Activated T-helper 1 cell treated with anti-CD3 and anti-CD28 coated beads, Interleukin-12 subunit alpha, Interleukin-12 subunit beta, Interleukin-2, Interleukin-4 antibody, amounts not matched to agents 30 ng/mL and 10 ng/mL and 1 ng/mL, durations not matched to agents 14 hours and 24 hours and 36 hours (primary cell): Measurements from ENCODE around the gene IFI30. TPM values are rescaled to one million over a fixed set of nuclear protein-coding genes. Genes with fewer than 3 reads are reported as not detected.

Source experiments
- DNase-seq: peaks from one replicate; pipeline ENCODE4 v3.0.0; 2021; ENCODE audit warnings: low spot score
- H3K27ac Mint-ChIP-seq: one replicate; pipeline ENCODE4 v1.8.0; 2021; ENCODE audit warnings: mild to moderate bottlenecking, mixed read lengths
- H3K27me3 Mint-ChIP-seq: one replicate; pipeline ENCODE4 v1.8.0; 2022; ENCODE audit warnings: mild to moderate bottlenecking, moderate library complexity, mixed read lengths; ENCODE audit not compliant: insufficient read depth
- H3K36me3 Mint-ChIP-seq: one replicate; pipeline ENCODE4 v1.8.0; 2021; ENCODE audit warnings: low read depth, mixed read lengths
- H3K4me1 Mint-ChIP-seq: one replicate; pipeline ENCODE4 v1.8.0; 2021; ENCODE audit warnings: low read depth, mixed read lengths
- H3K4me3 Mint-ChIP-seq: one replicate; pipeline ENCODE4 v1.8.0; 2021; ENCODE audit warnings: mild to moderate bottlenecking, moderate library complexity, mixed read lengths
- H3K9me3 Mint-ChIP-seq: one replicate; pipeline ENCODE4 v1.8.0; 2021; ENCODE audit warnings: mixed read lengths
- intact Hi-C: fragments of 100-400 bp; cut with micrococcal nuclease; formaldehyde crosslinking; loops from one replicate; pipeline ENCODE4 v1.15.1; 2024
- total RNA-seq: library from RNA; stranded (reverse); gene quantifications from 2 replicates; pipeline ENCODE4 v1.2.3, GENCODE V29; 2022

Gene IFI30
- total RNA-seq, 1 donor from 2014 or later, result 49.9 TPM

- H3K27ac Mint-ChIP-seq, result no peak overlapping the region
- H3K27me3 Mint-ChIP-seq, result no peaks in the 10 kb centered on the region
- DNase-seq, result no peak
- H3K9me3 Mint-ChIP-seq, result no peaks in the 10 kb centered on the region
- no peaks in the 10 kb centered on the region for H3K36me3 Mint-ChIP-seq
- H3K4me3 Mint-ChIP-seq, result no peak overlapping the region
- peaks cover 20% of the 10 kb centered on the region for H3K4me1 Mint-ChIP-seq
- intact Hi-C loops, result loop anchor here (5.0 kb wide), 3 partner anchors 42 to 352 kb away; partner anchors contain the start of genes FKBP8 and SSBP4
Measured at GRCh38 chr19:18190278-18190677, 16.7 kb downstream of the IFI30 start.

GRCh38 chr19:18191640-18192062, 18.0 kb downstream of the IFI30 start:
- no peaks in the 10 kb centered on the region for H3K27me3 Mint-ChIP-seq
- H3K27ac Mint-ChIP-seq, result peak overlapping the region; percentile 90
- H3K4me1 Mint-ChIP-seq, result peaks cover 20% of the 10 kb centered on the region
- DNase-seq, result no peak
- H3K4me3 Mint-ChIP-seq, result peak overlapping the region; percentile 83
- no peaks in the 10 kb centered on the region for H3K9me3 Mint-ChIP-seq
- no peaks in the 10 kb centered on the region for H3K36me3 Mint-ChIP-seq
- intact Hi-C loops, result loop anchor here (1.0 to 5.0 kb wide), 9 partner anchors 18 to 351 kb away; partner anchors contain the start of genes FKBP8, IFI30, JUND and LSM4

- Mint-ChIP-seq H3K27ac (peak within 1 kb of the TSS; percentile 90), H3K36me3 (no peaks in the 10 kb centered on the region), H3K9me3 (no peaks in the 10 kb centered on the region), H3K4me1 (peaks cover 20% of the 10 kb centered on the region), H3K4me3 (peak within 1 kb of the TSS; percentile 83), H3K27me3 (no peaks in the 10 kb centered on the region)
- peak; percentile 99 for DNase-seq
- intact Hi-C loops, result loop anchor here (1.0 to 5.0 kb wide), 12 partner anchors 11 to 349 kb away; partner anchors contain the start of genes ELL, FKBP8, IFI30 and JUND
Measured at GRCh38 chr19:18192673-18193387, 19.2 kb downstream of the IFI30 start, which contains the start of gene MPV17L2. Gene MPV17L2, plus strand, starts transcription at chr19:18193218. Its CDS starts 64 bp downstream, at chr19:18193282.

GRCh38 chr19:18193388-18194180, 20.0 kb downstream of the IFI30 start:
- H3K36me3 Mint-ChIP-seq, result peaks cover 7% of the 10 kb centered on the region
- peaks cover 20% of the 10 kb centered on the region for H3K4me1 Mint-ChIP-seq
- no peak for DNase-seq
- intact Hi-C loops, result loop anchor here (1.0 to 5.0 kb wide), 8 partner anchors 11 to 443 kb away; partner anchors contain the start of genes ELL, FKBP8, JUND and RAB3A
- no peaks in the 10 kb centered on the region for H3K27me3 Mint-ChIP-seq
- H3K9me3 Mint-ChIP-seq, result no peaks in the 10 kb centered on the region
- peak overlapping the region; percentile 90 for H3K27ac Mint-ChIP-seq
- peak overlapping the region; percentile 83 for H3K4me3 Mint-ChIP-seq

GRCh38 chr19:18194181-18194530, 20.5 kb downstream of the IFI30 start:
- Mint-ChIP-seq H3K27me3 (no peaks in the 10 kb centered on the region), H3K4me1 (peaks cover 20% of the 10 kb centered on the region), H3K9me3 (no peaks in the 10 kb centered on the region), H3K36me3 (peaks cover 8% of the 10 kb centered on the region), H3K4me3 (peak overlapping the region; percentile 83), H3K27ac (no peak overlapping the region)
- intact Hi-C loops, result loop anchor here (1.0 to 5.0 kb wide), 4 partner anchors 38 to 442 kb away; partner anchors contain the start of genes FKBP8 and SSBP4
- no peak for DNase-seq

GRCh38 chr19:18194554-18195238, 21.1 kb downstream of the IFI30 start:
- peaks cover 9% of the 10 kb centered on the region for H3K36me3 Mint-ChIP-seq
- peak overlapping the region; percentile 44 for H3K27ac Mint-ChIP-seq
- H3K27me3 Mint-ChIP-seq, result no peaks in the 10 kb centered on the region
- peak overlapping the region; percentile 83 for H3K4me3 Mint-ChIP-seq
- intact Hi-C loops, result loop anchor here (1.0 to 5.0 kb wide), 4 partner anchors 38 to 442 kb away; partner anchors contain the start of genes FKBP8 and SSBP4
- H3K9me3 Mint-ChIP-seq, result no peaks in the 10 kb centered on the region
- peaks cover 20% of the 10 kb centered on the region for H3K4me1 Mint-ChIP-seq
- DNase-seq, result no peak

GRCh38 chr19:18196511-18196845, 22.9 kb downstream of the IFI30 start:
- DNase-seq, result no peak
- Mint-ChIP-seq H3K27me3 (no peaks in the 10 kb centered on the region), H3K36me3 (peaks cover 11% of the 10 kb centered on the region), H3K9me3 (no peaks in the 10 kb centered on the region), H3K27ac (no peak overlapping the region), H3K4me3 (no peak overlapping the region), H3K4me1 (peaks cover 20% of the 10 kb centered on the region)
- intact Hi-C loops, result no loop called here

- H3K9me3 Mint-ChIP-seq, result no peaks in the 10 kb centered on the region
- intact Hi-C loops, result no loop called here
- DNase-seq, result no peak
Measured at GRCh38 chr19:18197306-18197705, 23.7 kb downstream of the IFI30 start.

GRCh38 chr19:18197941-18198340, 24.3 kb downstream of the IFI30 start:
- Mint-ChIP-seq H3K4me1 (peaks cover 17% of the 10 kb centered on the region), H3K27ac (no peak overlapping the region), H3K36me3 (peaks cover 12% of the 10 kb centered on the region), H3K4me3 (no peak overlapping the region), H3K27me3 (no peaks in the 10 kb centered on the region), H3K9me3 (no peaks in the 10 kb centered on the region)
- intact Hi-C loops, result no loop called here
- DNase-seq, result no peak

More at GRCh38 chr19:18197306-18197705, 23.7 kb downstream of the IFI30 start:
- H3K27ac Mint-ChIP-seq, result no peak overlapping the region
- peaks cover 12% of the 10 kb centered on the region for H3K36me3 Mint-ChIP-seq
- no peak overlapping the region for H3K4me3 Mint-ChIP-seq
- peaks cover 15% of the 10 kb centered on the region for H3K4me1 Mint-ChIP-seq
- H3K27me3 Mint-ChIP-seq, result no peaks in the 10 kb centered on the region

- no peak for DNase-seq
- intact Hi-C loops, result no loop called here
- Mint-ChIP-seq H3K36me3 (peaks cover 12% of the 10 kb centered on the region), H3K27me3 (no peaks in the 10 kb centered on the region), H3K4me3 (peak overlapping the region; percentile 10), H3K27ac (peak overlapping the region; percentile 37), H3K9me3 (no peaks in the 10 kb centered on the region), H3K4me1 (peaks cover 22% of the 10 kb centered on the region)
Measured at GRCh38 chr19:18198374-18198773, 24.8 kb downstream of the IFI30 start.

GRCh38 chr19:18202397-18202777, 28.8 kb downstream of the IFI30 start:
- Mint-ChIP-seq H3K4me3 (peak overlapping the region; percentile 69), H3K4me1 (peaks cover 18% of the 10 kb centered on the region), H3K27me3 (no peaks in the 10 kb centered on the region), H3K9me3 (no peaks in the 10 kb centered on the region), H3K27ac (no peak overlapping the region), H3K36me3 (peaks cover 12% of the 10 kb centered on the region)
- DNase-seq, result no peak
- intact Hi-C loops, result loop anchor here (5.0 kb wide), 1 partner anchor 185 kb away; the partner anchor contains the start of gene GDF15

GRCh38 chr19:18202778-18203407, 29.3 kb downstream of the IFI30 start:
- peak overlapping the region; percentile 86 for H3K27ac Mint-ChIP-seq
- intact Hi-C loops, result loop anchor here (5.0 kb wide), 1 partner anchor 184 kb away; the partner anchor contains the start of gene GDF15

More at GRCh38 chr19:18202778-18203407, 29.3 kb downstream of the IFI30 start:
- H3K4me3 Mint-ChIP-seq, result peak overlapping the region; percentile 95
- no peaks in the 10 kb centered on the region for H3K9me3 Mint-ChIP-seq
- H3K27me3 Mint-ChIP-seq, result no peaks in the 10 kb centered on the region
- DNase-seq, result no peak
- H3K4me1 Mint-ChIP-seq, result peaks cover 18% of the 10 kb centered on the region
- H3K36me3 Mint-ChIP-seq, result peaks cover 11% of the 10 kb centered on the region
